AG10803 (cell line): ENCODE data around the gene STN1.
A peak's percentile ranks its signal among the peaks of the same experiment; 100 is the strongest.

Experiments
- DNase-seq: peaks from one replicate; pipeline ENCODE4 v3.0.0; 2010; ENCODE audit warnings: low read depth
- H3K4me3 ChIP-seq: 2 replicates; pipeline ENCODE4 v1.5.1; 2011; ENCODE audit warnings: mild to moderate bottlenecking, low read length, control low read depth
- CTCF ChIP-seq: conservative IDR thresholded peaks from 2 replicates; pipeline ENCODE4 v1.5.1; 2011; ENCODE audit warnings: mild to moderate bottlenecking, low read length, control low read depth, inconsistent platforms

The STN1 gene

GRCh38 chr10:103839872-103840739 is 77.9 kb downstream of the STN1 start:
- no peak overlapping the region for H3K4me3 ChIP-seq
- TF ChIP-seq CTCF = no peak
- no peak for DNase-seq

- no peak for TF ChIP-seq CTCF
- no peak for DNase-seq
These were observed 78.5 kb downstream of the STN1 start for GRCh38 chr10:103839519-103839871.

GRCh38 chr10:103838862-103839518 is 79.0 kb downstream of the STN1 start:
- DNase-seq = peak; percentile 37
- TF ChIP-seq CTCF = no peak
- H3K4me3 ChIP-seq = no peak overlapping the region

More at GRCh38 chr10:103839519-103839871, 78.5 kb downstream of the STN1 start:
- no peak overlapping the region for H3K4me3 ChIP-seq

GRCh38 chr10:103838070-103838395 is 80.0 kb downstream of the STN1 start:
- no peak for TF ChIP-seq CTCF
- no peak overlapping the region for H3K4me3 ChIP-seq
- DNase-seq = no peak

GRCh38 chr10:103837370-103838069 is 80.5 kb downstream of the STN1 start:
- no peak overlapping the region for H3K4me3 ChIP-seq
- DNase-seq = no peak
- no peak for TF ChIP-seq CTCF

GRCh38 chr10:103836861-103837260 is 81.1 kb downstream of the STN1 start:
- no peak for TF ChIP-seq CTCF
- no peak overlapping the region for H3K4me3 ChIP-seq
- no peak for DNase-seq
